ENCODE measurements around the gene TEX101.
"Not testable (repeated sequence)": the region's sequence is repeated elsewhere in the genome, so short reads cannot be mapped to it uniquely, and the experiment has no call there.

The TEX101 gene

DNA sequence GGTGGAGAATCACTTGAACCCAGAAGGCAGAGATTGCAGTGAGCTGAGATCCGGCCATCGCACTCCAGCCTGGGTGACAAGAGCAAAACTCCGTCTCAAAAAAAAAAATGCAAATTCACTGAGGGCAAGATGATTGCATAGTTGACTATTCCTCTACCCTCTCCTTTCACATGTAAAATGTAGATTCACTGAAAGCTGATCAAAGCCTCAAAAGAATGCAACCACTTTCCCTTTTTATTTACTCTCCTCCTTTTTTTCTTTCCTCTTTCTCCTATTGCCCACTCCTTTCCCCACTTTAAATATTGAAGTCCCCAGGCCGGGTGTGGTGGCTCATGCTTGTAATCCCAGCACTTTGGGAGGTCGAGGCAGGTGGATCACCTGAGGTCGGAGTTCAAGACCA lies 6.3 kb downstream of the TEX101 start:
- DNase-seq (ENCODE audit: low read depth in 2 of 2) = no peak

DNA sequence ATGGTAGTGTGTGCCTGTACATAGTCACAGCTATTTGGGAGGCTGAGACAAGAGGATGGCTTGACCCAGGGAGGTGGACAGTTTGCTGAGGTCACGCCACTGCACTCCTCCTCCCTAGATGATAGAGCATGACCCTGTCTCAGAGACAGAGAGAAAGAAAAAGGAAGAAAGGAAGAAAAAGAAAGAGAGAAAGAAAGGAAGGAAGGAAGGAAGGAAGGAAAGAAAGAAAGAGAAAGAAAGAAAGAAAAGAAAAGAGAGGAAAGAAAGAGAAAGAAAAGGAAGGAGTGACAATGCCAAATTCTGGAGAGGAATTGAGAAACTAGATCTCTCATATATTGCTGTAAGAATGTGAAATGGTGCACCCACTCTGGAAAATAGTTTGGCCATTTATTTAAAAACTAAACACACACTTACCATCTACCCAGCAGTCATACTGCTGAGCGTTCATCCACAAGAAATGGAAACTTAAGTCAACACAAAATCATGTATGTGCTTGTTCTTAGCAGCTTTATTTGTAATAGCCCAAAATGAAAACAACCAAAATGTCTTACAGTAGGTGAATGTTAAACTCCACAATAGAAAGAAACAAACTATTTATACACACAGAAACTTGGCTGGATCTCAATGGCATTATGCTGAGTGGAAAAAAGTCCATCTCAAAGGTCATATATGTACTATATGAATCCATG lies 7.5 kb downstream of the TEX101 start:
- DNase-seq (ENCODE audit: low read depth in 2 of 2) = no peak

GRCh38 chr19:43422689-43423066 lies 8.0 kb downstream of the TEX101 start:
- no peak for DNase-seq (ENCODE audit: low read depth in 2 of 2)

- no peak for DNase-seq (ENCODE audit: low read depth in 2 of 2)
Observed at GRCh38 chr19:43423779-43424178, 9.1 kb downstream of the TEX101 start.

DNA sequence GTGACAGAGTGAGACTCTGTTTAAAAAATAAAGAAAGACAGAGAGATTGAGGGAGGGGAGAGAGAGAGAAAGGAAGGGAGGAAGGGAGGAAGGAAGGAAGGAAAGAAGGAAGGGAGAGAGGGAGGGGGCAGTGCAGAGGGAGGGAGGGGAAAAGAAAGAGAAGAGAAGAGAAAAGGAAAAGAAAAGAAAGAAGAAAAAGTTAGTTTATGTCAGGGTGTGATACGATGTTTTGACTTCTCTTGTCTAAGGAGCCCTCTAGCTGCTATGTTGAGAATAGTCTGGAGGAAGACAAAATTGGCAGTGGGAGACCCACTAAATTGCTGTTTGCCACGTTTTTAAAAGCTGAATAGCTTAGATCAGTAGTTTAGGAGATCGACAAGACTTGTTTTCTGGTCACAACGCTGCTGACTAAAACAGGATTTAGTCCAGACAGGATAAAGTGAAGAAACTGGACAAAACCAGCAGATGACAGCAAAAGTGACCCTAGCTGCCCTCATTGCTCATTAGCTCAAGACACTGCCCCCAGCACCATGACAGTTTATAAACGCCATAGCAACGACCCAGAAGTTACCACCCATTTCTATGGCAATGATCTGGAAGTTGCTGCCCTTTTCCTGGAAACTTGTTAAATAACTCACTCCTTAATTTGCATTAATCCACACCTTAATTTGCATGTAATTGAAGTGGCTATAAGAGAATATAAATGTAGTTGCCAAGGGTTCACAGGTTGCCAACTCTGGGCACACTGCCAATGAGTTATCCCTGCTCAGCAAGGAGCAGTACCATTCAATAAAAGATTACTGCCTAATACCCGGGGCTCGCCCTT lies 11.1 kb downstream of the TEX101 start:
- DNase-seq (ENCODE audit: low read depth in 2 of 2) = no peak

GRCh38 chr19:43429395-43429794 lies 14.7 kb downstream of the TEX101 start:
- no peak for DNase-seq (ENCODE audit: low read depth in 2 of 2)

GRCh38 chr19:43430142-43430710 lies 15.5 kb downstream of the TEX101 start:
- DNase-seq (ENCODE audit: low read depth in 2 of 2) = no peak

DNA sequence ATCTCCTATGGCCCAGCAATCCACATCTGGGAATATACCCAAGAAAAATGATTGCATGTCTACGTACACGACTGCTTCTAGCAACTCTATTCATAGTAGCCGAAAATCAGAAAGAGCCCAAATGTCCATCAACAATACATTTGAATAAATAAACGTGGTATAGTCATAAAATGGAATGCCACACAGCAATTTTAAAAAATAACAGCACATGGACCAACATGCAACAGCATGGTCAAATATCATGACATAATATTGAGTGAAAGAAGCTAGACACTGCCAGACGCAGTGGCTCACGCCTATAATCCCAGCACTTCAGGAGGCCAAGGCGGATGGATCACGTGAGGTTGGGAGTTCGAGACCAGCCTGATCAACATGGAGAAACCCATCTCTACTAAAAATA lies 16.3 kb downstream of the TEX101 start:
- DNase-seq (ENCODE audit: low read depth in 2 of 2) = no peak

GRCh38 chr19:43433358-43433673 lies 18.6 kb downstream of the TEX101 start:
- DNase-seq (ENCODE audit: low read depth in 2 of 2) = no peak

DNA sequence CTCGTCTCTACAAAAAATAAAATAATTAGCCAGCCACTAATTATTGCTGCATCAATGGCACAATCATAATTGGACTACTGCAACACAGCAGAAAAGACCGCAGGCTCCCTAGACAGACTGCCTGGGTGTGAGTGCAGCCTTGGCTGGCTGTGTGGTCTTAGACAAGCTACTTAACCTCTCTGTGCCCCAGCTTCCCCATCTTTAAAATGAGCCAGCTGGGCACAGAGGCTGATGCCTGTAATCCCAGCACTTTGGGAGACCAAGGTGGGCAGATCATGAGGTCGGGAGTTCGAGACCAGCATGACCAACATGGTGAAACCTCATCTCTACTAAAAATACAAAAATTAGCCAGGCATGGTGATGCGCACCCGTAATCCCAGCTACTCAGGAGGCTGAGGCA lies 19.0 kb downstream of the TEX101 start:
- DNase-seq (ENCODE audit: low read depth in 2 of 2) = no peak

DNA sequence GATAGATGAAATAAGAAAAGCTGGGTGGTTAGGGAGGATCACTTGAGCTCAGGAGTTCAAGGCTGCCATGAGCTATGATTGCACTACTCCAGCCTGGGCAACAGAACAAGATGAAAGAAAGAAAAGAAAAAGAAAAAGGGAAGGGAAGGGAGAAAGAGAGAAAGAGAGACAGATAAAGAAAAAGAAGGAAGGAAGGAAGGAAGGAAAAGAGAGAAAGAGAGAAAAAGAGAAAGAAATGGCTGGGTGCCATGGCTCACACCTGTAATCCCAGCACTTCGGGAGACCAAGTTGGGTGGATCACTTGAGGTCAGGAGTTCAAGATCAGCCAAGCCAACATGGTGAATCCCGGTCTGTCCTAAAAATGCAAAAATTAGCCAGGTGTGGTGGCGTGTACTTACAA lies 21.1 kb downstream of the TEX101 start:
- DNase-seq (ENCODE audit: low read depth in 2 of 2) = no peak

DNA sequence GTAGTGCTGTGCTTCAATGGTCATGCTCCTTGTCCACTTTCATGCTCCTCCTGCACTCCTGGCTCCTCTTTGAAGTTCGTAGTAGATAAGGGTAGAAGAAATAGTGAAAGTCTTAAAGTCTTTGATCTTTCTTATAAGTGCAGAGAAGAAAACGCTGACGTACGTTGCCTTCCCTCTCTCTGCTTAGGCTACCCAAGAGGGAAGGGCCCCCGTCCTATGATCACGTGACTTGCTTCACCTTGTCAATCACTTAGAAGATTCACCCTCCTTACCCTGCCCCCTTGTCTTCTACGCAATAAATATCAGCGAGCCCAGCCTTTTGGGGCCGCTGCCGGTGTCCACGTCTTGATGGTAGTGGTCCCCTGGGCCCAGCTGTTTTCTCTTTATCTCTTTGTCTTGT lies 22.6 kb downstream of the TEX101 start:
- not testable (repeated sequence) for DNase-seq (ENCODE audit: low read depth in 2 of 2)

DNA sequence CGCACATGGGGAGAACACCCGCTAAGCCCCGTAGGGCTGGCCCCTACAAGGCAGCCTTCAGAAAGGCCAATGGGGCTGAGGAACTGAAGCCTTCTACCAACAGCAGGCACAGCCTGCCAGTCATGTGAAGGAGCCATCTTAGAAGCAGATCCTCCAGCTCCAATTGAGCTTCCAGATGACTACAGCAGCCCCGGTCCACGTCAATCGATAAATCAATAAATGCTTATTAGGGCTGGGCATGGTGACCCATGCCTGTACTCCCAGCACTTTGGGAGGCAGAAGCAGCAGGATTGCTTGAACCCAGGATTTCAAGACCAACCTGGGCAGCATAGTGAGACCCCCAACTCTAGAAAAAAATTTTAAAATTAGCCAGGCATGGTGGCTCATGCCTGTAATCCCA lies 23.0 kb downstream of the TEX101 start:
- DNase-seq (ENCODE audit: low read depth in 2 of 2) = no peak

GRCh38 chr19:43438291-43439031 lies 23.8 kb downstream of the TEX101 start:
- DNase-seq (ENCODE audit: low read depth in 2 of 2) = no peak

GRCh38 chr19:43439032-43439708 lies 24.5 kb downstream of the TEX101 start:
- no peak for DNase-seq (ENCODE audit: low read depth in 2 of 2)

DNA sequence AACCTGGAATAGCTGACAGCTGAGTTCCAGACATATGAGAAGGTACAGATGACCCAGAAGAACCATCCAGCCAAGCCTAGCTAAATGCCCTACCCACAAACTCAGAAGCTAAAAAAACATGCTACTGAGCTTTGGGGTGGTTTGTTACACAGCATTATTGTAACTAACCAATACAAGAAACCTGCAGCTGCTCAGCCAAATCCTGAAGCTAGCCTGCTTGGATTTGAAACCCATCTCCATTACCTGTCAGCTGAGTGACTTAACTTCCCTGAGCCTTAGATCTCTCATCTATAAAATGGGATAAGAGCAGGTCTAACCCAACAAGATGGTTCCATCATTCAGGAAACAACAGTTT lies 25.0 kb downstream of the TEX101 start:
- DNase-seq (ENCODE audit: low read depth in 2 of 2) = no peak

GRCh38 chr19:43441716-43442115 lies 27.0 kb downstream of the TEX101 start:
- DNase-seq (ENCODE audit: low read depth in 2 of 2) = no peak

DNA sequence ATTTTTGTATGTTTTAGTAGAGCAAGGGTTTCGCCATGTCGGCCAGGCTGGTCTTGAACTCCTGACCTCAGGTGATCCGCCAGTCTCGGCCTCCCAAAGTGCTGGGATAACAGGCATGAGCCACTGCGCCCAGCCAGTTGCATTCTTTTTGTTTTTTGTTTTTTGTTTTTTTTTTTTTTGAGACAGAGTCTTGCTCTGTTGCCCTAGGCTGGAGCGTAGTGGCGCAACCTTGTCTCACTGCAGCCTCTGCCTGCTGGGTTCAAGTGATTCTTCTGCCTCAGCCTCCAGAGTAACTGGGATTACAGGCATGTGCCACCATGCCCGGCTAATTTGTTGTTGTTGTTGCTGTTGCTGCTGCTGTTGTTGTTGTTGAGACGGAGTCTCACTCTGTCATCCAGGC lies 29.4 kb downstream of the TEX101 start:
- DNase-seq (ENCODE audit: low read depth in 2 of 2) = not testable (repeated sequence)

DNA sequence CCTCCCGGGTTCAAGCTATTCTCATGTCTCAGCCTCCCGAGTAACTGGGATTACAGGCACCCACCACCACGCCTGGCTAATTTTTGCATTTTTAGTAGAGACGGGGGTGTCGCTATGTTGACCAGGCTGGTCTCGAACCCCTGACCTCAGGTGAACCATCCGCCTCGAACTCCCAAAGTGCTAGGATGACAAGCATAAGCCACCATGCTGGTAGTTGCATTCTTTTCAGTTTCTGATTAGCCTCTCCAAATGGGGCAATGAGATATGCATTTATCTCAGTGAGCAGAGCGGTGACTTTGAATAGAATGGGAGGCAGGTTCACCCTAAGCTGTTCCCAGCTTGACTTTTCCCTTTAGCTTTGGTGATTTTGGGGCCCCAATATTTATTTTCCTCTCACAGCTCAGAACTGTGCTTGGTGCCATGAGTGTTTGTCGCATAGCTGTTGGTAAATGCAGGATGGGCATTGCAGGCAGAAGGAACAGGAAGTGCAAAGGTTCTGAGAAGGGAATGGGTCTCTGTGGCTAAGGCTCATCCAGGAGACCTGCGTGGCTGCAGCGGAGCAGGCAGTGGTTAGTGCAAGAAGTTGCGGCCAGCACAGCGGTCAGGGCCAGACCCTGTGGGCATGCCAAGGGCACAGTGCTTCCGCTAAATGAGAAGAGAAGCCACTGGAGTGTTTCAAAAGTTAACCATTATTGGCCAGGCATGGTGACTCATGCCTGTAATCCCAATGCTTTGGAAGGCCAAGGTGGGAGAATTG lies 30.0 kb downstream of the TEX101 start:
- DNase-seq (ENCODE audit: low read depth in 2 of 2) = no peak

DNA sequence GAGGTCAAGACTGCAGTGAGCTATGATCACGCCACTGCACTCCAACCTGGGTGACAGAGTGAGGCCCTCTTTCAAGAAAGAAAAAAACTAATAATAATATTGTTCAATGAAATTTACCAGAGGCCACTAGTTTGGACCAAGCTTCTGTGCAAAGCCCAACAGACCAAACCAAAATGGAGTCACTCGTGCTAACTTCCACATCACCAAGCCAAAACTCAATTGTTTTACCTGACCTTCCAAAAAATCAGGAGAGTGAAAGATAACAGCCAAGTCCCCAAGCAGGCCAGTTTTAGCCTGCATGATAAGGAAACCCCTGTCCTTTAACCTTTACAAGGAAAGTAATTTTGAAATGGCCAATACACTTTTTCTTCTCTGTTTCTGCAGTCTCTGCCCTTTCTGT lies 30.7 kb downstream of the TEX101 start:
- no peak for DNase-seq (ENCODE audit: low read depth in 2 of 2)

DNA sequence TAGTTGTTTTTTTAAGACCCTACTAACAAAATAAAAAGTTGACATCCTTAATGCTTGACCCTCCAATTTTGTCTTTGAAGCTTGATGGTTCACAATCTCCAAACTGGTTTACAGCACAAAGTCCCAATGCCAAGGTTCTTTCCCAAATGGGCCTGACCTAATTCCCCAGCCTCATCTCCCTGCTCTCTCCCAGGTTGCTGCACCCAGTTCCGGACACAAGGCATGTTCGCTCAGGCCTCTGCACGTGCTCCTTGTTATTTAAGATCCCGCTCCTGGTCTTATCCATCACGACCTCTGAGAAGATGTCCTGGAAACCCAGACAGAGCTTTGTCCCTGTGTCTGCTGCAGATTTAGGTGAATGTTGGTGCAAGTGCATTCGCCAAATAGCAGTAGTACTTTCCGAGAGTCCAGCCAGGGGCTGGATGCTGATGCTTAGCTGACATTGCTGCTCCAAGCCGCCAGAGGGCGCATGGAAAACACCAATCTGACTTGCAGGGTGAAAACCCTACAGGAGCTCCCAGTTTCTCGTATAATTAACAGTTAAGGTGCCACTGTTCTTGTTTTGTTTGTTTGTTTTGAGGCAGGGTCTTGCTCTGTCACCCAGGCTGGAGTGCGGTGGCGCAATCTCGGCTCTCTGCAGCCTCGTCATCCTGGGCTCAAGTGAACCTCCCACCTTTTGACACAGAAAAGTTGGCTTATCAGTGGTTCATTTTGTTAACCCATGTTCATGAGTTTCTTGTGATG lies 32.2 kb downstream of the TEX101 start:
- DNase-seq (ENCODE audit: low read depth in 2 of 2) = peak; percentile 63 to 69
